Natural killer cell treated with Interleukin-12 subunit alpha and Interleukin-12 subunit beta and Interleukin-15 and Interleukin-18, amount 100 ng/mL, for 72 hours (primary cell): ENCODE data around the gene FAM210B. TPM values are rescaled to one million over a fixed set of nuclear protein-coding genes. Genes with fewer than 3 reads are reported as not detected.

Experiments
- ATAC-seq, 2 donors: fragments of 150-1000 bp; cut with Tn5 transposase in 1 of 2; sonication (Bioruptor Pico), chemical (Tn5 transposase) in 1 of 2; 2 replicates each; pipeline ENCODE4 v1.10.0; 2021
- DNase-seq: peaks from one replicate; pipeline ENCODE4 v3.0.0; 2022; ENCODE audit warnings: low spot score
- H3K27ac Mint-ChIP-seq, 2 donors: 1 replicate in 1 of 2; 2 replicates in 1 of 2; pipeline ENCODE4 v1.8.0; 2022; ENCODE audit warnings: mixed read lengths in 2 of 2, mild to moderate bottlenecking in 1 of 2, moderate library complexity in 1 of 2
- H3K27me3 Mint-ChIP-seq, 2 donors: 1 replicate in 1 of 2; 2 replicates in 1 of 2; pipeline ENCODE4 v1.8.0; 2022; ENCODE audit warnings: mixed read lengths in 2 of 2
- H3K36me3 Mint-ChIP-seq: one replicate; pipeline ENCODE4 v1.8.0; 2022; ENCODE audit warnings: mixed read lengths
- H3K4me1 Mint-ChIP-seq, 2 donors: 1 replicate in 1 of 2; 2 replicates in 1 of 2; pipeline ENCODE4 v1.8.0; 2022; ENCODE audit warnings: low read depth in 2 of 2, mixed read lengths in 2 of 2, mild to moderate bottlenecking in 1 of 2
- H3K4me3 Mint-ChIP-seq: one replicate; pipeline ENCODE4 v1.8.0; 2022; ENCODE audit warnings: mixed read lengths
- H3K9me3 Mint-ChIP-seq: 2 replicates; pipeline ENCODE4 v1.8.0; 2022; ENCODE audit warnings: mixed read lengths
- total RNA-seq, 2 donors: library from RNA; stranded (reverse); gene quantifications; one replicate each; pipeline ENCODE4 v1.2.3, GENCODE V29; 2022

The FAM210B gene
- total RNA-seq, 2 donors from 2014 or later: 1.8 to 3.0 TPM

DNA sequence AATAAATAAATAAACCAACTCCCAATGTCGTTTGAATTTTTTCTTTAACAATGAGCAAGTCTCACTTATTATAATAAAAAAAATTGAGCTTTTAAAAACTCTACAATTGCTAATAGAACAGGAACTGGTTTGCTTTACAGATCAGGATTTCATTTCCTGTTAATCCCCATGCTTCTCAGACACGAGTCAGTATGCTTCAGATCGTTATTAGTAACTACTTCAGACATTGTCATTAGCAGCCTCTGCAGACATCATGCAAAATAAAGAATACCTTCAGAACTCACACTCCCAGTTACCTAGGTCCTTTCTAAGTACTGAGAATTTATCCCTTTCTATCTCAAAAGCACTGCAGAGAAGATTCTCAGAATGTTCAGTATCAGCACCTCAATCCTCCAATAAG, 10.0 kb upstream of the FAM210B start:
- Mint-ChIP-seq H3K36me3 (no peaks in the 10 kb centered on the region), H3K9me3 (no peaks in the 10 kb centered on the region), H3K27me3 (peaks cover 27 to 36% of the 10 kb centered on the region in 2 donors), H3K4me1 (peaks cover 0 to 2% of the 10 kb centered on the region in 2 donors), H3K4me3 (no peak overlapping the region), H3K27ac (no peak overlapping the region)
- ATAC-seq: no peak
- no peak for DNase-seq

DNA sequence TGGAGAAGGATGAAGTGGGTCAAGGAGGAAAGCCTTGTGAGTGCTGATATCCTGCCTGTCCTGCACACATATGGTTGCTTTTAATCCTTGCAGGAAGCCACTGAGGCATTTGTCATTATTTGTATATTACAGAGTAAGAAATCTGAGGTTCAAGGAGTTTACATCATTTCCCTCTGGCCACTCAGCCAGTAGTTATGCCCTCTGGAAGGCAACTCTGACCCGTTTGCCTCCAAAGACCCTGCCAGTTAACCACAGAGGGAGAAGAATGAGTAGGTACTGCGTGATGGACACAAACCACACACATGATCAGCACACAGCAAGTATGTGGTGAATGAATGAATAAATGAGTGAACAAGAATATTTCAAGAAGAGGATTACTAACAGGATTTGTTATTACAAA, 7.9 kb upstream of the FAM210B start:
- Mint-ChIP-seq H3K4me1 (no peaks in the 10 kb centered on the region), H3K27ac (no peak overlapping the region), H3K27me3 (peaks cover 12 to 31% of the 10 kb centered on the region in 2 donors), H3K36me3 (no peaks in the 10 kb centered on the region), H3K9me3 (no peaks in the 10 kb centered on the region), H3K4me3 (no peak overlapping the region)
- peak in 1 of 2 donors; percentile 62 for ATAC-seq
- DNase-seq: no peak

DNA sequence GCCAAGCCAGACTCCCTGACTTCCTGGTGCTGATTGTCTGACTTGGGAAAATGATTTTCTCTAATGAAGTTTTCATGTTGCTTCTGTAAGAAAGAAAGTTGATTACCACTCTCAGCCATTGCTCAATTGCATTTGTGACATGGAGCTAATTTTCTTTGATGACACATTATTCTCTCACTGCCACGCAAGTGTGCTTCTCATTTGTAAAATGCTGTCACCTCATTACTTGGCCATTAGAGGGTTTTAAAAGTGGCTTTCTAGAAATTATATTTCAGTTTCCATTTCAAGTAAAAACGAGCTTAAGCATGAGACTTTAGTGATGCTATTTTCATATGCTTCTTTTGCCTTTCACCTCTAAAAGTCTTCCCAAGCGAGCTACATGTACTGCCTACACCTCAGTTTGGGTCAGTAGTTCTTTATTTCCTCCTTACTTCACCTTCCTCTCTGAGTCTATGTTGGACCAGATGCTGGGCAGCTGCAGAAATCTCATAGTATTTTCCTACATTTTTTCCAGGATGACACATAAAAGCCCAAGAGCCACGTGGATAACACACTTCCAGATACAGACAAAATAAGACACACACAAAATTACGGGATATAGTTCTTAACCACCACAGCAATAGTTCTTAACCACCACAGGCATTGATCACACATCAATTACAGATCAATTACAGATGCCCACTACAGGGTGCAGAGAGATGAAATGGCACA, 6.3 kb upstream of the FAM210B start:
- Mint-ChIP-seq H3K4me3 (no peak overlapping the region), H3K9me3 (no peaks in the 10 kb centered on the region), H3K27ac (no peak overlapping the region), H3K27me3 (peaks cover 9 to 23% of the 10 kb centered on the region in 2 donors), H3K4me1 (no peaks in the 10 kb centered on the region), H3K36me3 (no peaks in the 10 kb centered on the region)
- no peak for DNase-seq
- ATAC-seq: no peak

DNA sequence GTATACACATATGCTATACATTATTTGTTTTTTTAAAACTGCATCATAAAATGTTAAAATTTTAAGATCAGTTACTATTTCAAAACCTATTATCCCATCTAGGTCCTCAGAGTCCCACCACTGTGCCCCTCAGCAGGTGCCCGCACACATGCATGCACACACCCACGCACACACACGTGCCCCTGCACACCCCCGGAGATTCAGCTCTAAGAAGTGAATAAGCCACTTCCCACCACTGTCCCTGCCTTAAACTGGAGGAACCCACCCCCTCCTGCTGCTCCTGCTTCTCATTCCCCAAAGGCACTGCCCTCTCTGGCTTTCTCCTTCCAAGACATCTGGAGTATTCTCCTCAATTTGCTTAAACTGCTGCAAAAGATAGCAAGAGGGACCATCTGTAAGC, 5.4 kb upstream of the FAM210B start:
- Mint-ChIP-seq H3K36me3 (no peaks in the 10 kb centered on the region), H3K4me1 (no peaks in the 10 kb centered on the region), H3K4me3 (no peak overlapping the region), H3K9me3 (no peaks in the 10 kb centered on the region), H3K27ac (no peak overlapping the region), H3K27me3 (peaks cover under 1 to 19% of the 10 kb centered on the region in 2 donors)
- DNase-seq: no peak
- no peak for ATAC-seq

DNA sequence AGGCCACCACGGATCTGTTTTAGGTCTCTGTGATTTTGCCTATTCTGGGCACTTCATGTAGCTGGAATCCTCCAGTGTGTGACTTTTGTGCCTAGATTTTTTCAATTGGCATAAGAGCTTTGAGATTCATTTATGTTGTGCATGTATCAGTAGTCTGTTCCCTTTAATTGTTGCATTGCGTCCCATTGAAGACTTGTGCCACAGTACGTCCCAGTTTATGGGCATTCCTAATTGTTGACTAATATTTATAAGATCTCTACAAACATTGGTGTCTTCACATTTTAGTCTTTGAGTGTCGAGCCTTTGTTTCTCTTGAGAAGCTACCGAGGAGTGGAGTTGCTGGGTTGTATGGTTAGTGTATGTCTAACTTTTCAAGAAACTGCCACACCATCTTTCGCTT, 704 bp upstream of the FAM210B start:
- peaks cover 12% of the 10 kb centered on the region in 2 donors for H3K4me1 Mint-ChIP-seq
- H3K9me3 Mint-ChIP-seq: no peaks in the 10 kb centered on the region
- DNase-seq (no peak), ATAC-seq (no peak)
- H3K36me3 Mint-ChIP-seq: no peaks in the 10 kb centered on the region
- peaks cover 0 to 8% of the 10 kb centered on the region in 2 donors for H3K27me3 Mint-ChIP-seq
- peak overlapping the region; percentile 49 for H3K4me3 Mint-ChIP-seq
- H3K27ac Mint-ChIP-seq: no peak overlapping the region

DNA sequence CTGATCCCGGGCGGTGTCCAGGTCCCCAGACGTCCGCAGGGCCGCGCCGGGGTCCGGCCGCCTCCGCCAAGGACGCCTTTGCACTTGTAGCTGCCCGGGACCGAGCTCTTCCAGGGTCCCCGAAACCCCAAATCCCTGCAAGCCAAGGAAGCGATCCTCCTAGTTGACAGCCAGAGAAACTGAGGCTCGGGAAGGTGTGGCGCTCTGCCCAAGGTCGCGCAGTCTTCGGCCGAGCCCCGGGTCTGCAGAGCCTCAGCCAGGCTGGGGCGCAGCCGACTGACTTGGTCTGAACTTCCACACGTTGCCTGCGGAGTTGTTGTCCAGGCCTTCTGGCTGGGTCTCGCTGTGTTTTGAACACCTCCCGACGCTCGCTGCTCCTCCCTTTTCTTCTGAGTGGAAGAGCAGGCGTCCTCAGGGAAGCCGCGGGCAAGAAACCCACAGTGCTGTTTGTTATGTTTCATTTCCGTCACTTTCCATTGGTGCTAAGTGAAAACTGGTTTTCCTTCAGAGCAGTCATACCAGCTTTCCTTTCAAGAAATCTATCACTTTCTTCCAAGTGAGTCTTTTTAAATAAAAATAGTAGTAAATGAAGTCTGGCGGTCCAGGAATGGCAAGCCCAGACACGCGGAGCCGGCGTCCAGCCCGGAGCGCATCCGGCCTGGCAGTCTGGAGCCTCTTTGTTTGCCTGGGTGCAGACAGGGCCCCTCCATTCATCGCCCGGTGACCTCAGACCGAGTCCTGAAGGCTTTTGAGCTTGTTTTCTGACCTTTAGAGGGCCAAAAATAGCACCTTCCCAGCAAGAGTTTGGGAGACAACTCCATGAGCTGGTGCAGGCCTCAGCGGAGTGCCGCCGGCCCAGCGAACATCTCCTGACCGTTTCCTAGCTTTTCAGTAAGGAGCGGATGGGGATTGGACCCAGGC, 698 bp downstream of the FAM210B start:
- Mint-ChIP-seq H3K4me1 (peaks cover 12% of the 10 kb centered on the region in 2 donors), H3K27me3 (no peaks in the 10 kb centered on the region), H3K9me3 (no peaks in the 10 kb centered on the region), H3K27ac (peak overlapping the region in 1 of 2 donors; percentile 78), H3K36me3 (no peaks in the 10 kb centered on the region), H3K4me3 (peak overlapping the region; percentile 63)
- ATAC-seq: no peak
- no peak for DNase-seq

DNA sequence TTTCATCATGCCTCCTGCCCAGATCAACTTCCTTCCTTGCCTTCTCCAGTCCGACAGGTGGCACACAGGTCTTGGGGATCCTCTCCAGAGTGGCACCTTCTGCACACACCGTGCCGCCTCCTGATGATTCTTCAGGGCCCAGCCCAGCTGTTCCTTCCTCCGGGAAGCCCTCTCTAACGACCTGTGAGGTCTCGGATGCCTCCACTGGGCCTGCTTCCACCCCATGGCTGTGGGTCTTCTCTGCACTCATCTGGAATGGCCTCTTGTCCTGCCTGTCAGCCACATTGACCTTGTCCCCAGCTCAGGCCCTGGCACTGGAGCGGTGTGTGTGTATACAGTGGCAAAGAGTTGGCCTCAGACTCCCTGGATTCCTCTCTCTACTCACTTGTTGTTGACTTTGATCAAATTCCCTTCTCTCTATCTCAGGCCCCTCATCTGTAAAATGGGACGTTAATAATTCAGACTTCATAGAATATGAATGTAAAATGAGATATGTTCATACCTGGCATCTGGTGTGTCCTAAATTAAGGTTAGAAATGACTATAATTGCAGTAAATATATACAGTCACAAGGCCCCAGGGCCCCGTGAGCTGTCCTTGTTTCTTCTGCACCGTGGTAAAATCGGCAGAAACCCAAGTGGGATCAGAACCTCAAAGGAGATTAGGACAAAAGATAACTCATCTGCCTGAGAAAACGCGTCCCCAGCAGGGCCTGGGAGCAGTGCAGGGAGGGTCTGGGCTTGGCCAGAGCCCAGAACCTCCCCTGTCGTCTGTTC, 1.5 kb downstream of the FAM210B start:
- Mint-ChIP-seq H3K4me1 (peaks cover 12% of the 10 kb centered on the region in 2 donors), H3K4me3 (peak overlapping the region; percentile 63), H3K9me3 (no peaks in the 10 kb centered on the region), H3K27ac (peak overlapping the region in 1 of 2 donors; percentile 78), H3K36me3 (no peaks in the 10 kb centered on the region), H3K27me3 (no peaks in the 10 kb centered on the region)
- DNase-seq (no peak), ATAC-seq (no peak)

DNA sequence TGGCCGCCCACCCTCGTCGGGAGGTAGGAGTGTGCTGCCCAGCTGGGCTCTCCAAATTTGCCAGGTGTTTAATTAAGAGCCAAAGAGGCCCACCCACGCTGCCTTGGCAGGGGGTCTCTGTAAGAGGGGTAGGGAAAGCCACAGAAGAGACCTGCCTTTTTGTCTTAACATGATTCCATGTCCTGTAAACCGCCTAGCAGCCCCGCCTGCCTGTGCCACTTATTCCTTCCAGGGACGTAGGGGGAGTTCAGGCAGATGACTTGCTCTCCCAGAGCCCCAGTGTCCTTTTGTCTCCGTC, 2.1 kb downstream of the FAM210B start:
- DNase-seq: no peak
- no peaks in the 10 kb centered on the region for H3K36me3 Mint-ChIP-seq
- no peak for ATAC-seq
- no peak overlapping the region for H3K27ac Mint-ChIP-seq
- no peaks in the 10 kb centered on the region for H3K9me3 Mint-ChIP-seq
- H3K4me3 Mint-ChIP-seq: no peak overlapping the region
- H3K4me1 Mint-ChIP-seq: peaks cover 12% of the 10 kb centered on the region in 2 donors
- no peaks in the 10 kb centered on the region for H3K27me3 Mint-ChIP-seq

DNA sequence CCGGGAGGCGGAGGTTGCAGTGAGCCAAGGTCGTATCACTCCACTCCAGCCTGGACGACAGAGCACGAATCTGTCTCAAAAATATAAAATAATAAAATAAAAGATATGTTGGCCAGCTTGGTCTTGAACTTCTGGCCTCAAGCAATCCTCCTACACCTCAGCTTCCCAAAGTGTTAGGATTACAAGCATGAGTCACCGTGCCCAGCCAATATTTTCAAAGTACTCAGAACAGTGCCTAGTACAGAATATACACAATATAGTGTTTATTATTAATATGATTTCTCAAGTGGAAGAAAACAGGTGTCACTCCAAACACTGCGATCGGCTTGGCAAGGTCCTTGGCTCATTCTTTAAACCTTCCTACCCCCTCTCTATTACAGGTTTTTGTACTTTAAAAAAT, 3.1 kb downstream of the FAM210B start:
- no peaks in the 10 kb centered on the region for H3K27me3 Mint-ChIP-seq
- H3K36me3 Mint-ChIP-seq: no peaks in the 10 kb centered on the region
- H3K4me3 Mint-ChIP-seq: no peak overlapping the region
- no peak overlapping the region for H3K27ac Mint-ChIP-seq
- H3K4me1 Mint-ChIP-seq: peaks cover 12% of the 10 kb centered on the region in 2 donors
- no peak for DNase-seq
- no peak for ATAC-seq
- H3K9me3 Mint-ChIP-seq: no peaks in the 10 kb centered on the region

DNA sequence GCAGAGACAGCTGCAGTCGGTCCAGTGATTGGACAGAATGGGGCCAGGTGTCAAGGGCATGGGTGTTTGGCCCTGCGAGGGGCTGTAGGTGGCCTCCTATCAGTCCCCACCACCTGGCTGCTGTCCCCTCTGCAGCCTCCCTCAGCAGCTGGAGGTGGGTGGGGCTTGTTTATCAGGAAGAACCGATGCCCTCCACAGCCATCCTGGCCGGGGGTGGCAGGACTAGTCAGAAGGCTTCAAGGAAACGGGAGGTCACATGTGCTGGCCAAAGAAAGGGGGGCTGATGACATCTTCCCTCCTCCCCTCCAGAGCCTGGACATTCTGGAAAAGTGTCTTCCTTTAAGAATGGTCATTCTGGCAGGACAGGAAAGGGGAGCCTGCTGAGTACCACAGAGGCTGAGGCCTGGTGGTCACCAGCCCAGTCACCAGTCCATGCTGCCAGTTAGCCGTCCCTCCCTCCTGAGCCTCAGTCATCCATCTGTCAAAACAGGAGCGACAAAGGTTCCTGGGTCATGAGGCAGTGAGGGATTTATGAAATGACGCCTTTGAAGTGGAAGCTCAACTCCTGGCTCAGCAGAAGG, 4.1 kb downstream of the FAM210B start:
- Mint-ChIP-seq H3K9me3 (no peaks in the 10 kb centered on the region), H3K27me3 (no peaks in the 10 kb centered on the region), H3K27ac (no peak overlapping the region), H3K36me3 (no peaks in the 10 kb centered on the region), H3K4me3 (no peak overlapping the region), H3K4me1 (peaks cover 12% of the 10 kb centered on the region in 2 donors)
- ATAC-seq (no peak), DNase-seq (no peak)

DNA sequence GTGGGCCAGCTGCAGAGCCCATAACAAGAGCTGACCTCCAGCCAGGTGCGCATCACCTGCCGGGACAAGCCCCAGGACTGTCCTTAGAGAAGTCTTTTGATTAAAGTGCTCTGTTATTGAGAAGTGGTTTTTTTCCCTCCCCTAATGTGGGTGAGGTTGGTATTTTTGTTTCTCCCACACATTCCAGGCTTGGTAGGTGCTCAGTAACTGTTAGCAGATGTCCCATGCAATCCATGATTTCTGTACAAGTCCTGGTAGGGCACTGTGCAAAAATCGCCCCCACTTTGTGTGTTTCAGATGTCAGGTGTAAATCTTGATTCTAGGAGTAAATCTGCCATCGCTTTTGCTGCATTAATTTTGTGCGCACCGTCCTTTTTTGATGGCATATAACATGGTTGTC, 4.7 kb downstream of the FAM210B start:
- Mint-ChIP-seq H3K36me3 (no peaks in the 10 kb centered on the region), H3K4me3 (no peak overlapping the region), H3K4me1 (peaks cover 12% of the 10 kb centered on the region in 2 donors), H3K9me3 (no peaks in the 10 kb centered on the region), H3K27ac (no peak overlapping the region), H3K27me3 (no peaks in the 10 kb centered on the region)
- ATAC-seq (no peak), DNase-seq (no peak)

DNA sequence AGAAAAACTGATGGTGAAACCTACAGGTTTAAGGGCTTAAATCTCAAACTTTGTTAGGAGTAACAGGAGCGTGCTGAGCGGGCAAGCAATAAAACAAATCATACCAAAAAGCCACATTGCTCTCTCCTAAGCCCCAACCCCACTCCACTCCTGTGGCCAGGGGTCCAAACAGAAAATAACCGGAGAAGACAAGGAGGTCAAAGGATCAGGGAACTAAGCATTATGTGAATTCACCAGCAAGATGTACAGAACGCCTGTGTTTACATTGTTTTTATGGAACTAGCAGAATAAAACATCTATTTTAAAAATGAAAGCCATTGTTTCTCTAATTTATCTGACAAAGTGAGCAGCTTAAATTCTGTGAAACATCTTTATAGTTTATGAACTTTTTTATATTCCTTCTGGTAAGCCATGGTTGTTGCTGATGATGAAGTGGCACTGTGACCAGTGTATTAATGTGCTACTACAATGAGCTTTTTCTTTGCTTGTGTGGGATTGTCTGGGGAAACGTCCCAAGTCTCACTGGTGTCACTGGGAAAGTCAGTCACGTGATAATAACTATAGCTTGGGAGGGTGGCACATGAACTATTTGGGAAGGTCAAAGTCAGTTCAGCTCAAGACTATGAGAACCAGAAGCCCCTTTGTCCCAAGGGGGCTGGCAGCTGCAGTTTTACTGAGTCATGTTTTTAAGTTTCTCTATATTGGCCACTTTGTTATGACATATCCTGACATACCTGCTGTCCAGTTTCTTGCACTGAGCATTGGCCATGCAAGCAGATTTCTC, 9.8 kb downstream of the FAM210B start:
- ATAC-seq (no peak), DNase-seq (no peak)
- Mint-ChIP-seq H3K4me3 (no peak overlapping the region), H3K4me1 (peaks cover 6 to 9% of the 10 kb centered on the region in 2 donors), H3K27ac (no peak overlapping the region), H3K9me3 (no peaks in the 10 kb centered on the region), H3K36me3 (peaks cover 13% of the 10 kb centered on the region), H3K27me3 (no peaks in the 10 kb centered on the region)

DNA sequence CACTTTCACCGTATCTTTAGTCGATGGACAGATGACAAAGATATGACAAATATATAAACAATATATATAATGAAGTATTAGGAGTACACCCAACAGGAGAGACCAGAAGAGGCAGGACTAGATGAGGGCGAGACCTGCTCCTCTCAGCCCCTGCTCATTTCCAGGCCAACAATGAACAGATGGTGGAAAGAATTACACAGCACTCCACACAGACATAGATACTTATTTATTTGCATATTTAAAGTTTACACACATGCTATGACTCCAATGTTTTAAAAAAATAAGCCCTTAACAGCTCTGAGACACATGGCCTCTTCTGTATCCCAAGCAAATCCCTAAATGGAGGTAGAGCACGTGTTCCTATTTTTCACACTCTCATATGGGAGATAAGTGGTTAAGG, 10.4 kb downstream of the FAM210B start:
- peaks cover 13% of the 10 kb centered on the region for H3K36me3 Mint-ChIP-seq
- no peak overlapping the region for H3K27ac Mint-ChIP-seq
- H3K4me1 Mint-ChIP-seq: peaks cover 11 to 14% of the 10 kb centered on the region in 2 donors
- H3K27me3 Mint-ChIP-seq: no peaks in the 10 kb centered on the region
- ATAC-seq: no peak
- DNase-seq: no peak
- H3K4me3 Mint-ChIP-seq: no peak overlapping the region
- no peaks in the 10 kb centered on the region for H3K9me3 Mint-ChIP-seq
